GM21528 (cell line): ENCODE results near the gene U2AF1L4.
"Not testable (repeated sequence)": the region's sequence is repeated elsewhere in the genome, so short reads cannot be mapped to it uniquely, and the experiment has no call there.

Source experiments
- ATAC-seq: cut with Tn5 transposase; IDR thresholded peaks from one replicate; pipeline ENCODE4 v1.9.1; 2021; ENCODE audit warnings: mild to moderate bottlenecking, moderate library complexity; ENCODE audit not compliant: unreplicated experiment, low FRiP score

U2AF1L4 gene

DNA sequence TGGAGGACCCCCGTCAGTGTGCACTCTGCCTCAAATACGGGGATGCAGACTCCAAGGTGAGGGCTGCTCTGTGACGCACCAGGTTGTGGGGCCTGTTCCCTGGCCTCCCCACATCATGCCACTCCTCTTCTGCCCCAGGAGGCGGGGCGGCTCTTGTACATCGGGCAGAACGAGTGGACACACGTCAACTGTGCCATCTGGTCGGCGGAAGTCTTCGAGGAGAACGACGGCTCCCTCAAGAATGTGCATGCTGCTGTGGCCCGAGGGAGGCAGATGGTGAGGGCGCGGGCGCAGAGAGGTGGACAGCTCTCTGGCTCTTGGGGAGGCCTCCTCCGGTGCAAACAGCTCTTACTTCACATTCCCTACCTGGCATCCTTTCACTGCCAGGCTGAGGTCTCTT, 16.2 kb downstream of the U2AF1L4 start:
- no peak for ATAC-seq

DNA sequence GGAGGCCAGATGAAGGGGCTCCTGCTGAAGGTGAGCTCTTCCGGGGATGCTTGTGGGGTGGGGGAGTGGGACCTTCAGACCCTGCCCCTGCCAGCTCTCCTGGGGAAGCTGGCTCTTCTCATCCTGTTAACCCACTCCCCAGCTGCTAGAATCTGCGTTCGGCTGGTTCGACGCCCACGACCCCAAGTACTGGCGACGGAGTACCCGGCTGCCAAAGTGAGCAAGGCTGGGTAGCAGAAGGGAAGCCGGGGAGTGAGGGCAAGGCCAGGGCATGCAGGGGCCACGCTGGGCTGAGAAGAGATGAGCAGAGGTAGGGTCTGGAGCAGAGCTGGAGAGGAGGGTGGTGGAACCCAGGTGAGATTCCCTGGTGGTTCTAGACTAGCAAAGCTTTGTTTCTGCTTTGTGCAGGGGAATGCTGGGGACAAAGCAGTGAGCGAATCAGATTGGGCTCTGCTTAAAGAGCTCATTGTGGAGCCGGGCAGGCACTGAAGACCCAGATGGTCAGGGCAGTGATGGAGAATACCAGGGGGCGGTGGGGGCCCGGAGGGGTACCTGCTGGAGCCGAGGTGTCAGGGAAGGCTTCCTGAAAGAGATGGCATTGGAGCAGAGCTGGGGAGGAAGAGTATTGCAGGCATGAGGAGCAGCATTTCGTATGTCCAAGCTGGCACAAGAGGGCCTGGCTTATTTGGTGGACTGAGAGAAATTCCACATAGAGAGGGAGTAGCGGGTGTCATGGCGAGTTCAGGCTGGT, 17.1 kb downstream of the U2AF1L4 start:
- no peak for ATAC-seq

DNA sequence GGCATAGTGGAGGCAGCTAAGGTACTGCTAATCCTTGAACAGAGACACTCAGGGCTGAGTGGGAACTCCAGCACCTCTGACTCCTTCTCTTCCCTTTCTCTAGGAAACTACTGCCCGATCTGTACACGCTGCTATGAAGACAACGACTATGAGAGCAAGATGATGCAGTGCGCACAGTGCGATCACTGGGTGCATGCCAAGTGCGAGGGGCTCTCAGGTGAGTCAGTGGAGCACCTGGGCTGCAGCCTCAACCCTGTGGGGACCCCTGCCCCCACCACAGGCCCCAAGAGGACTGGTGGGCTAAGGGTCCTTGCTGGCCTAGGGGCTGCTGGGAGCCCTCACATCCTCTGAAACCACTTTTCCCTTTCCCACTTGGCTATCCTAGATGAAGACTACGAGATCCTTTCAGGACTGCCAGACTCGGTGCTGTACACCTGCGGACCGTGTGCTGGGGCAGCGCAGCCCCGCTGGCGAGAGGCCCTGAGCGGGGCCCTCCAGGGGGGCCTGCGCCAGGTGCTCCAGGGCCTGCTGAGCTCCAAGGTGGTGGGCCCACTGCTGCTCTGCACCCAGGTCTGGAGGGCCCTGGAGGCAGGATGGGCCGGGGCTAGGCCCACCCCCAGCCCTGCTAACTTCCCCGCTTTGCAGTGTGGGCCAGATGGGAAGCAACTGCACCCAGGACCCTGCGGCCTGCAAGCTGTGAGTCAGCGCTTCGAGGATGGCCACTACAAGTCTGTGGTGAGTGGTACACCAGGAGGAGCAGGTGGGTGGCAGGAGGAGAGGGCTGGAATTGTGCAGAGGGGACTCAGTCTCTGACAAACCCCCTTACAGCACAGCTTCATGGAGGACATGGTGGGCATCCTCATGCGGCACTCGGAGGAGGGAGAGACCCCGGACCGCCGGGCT, 17.9 kb downstream of the U2AF1L4 start:
- ATAC-seq, result no peak

DNA sequence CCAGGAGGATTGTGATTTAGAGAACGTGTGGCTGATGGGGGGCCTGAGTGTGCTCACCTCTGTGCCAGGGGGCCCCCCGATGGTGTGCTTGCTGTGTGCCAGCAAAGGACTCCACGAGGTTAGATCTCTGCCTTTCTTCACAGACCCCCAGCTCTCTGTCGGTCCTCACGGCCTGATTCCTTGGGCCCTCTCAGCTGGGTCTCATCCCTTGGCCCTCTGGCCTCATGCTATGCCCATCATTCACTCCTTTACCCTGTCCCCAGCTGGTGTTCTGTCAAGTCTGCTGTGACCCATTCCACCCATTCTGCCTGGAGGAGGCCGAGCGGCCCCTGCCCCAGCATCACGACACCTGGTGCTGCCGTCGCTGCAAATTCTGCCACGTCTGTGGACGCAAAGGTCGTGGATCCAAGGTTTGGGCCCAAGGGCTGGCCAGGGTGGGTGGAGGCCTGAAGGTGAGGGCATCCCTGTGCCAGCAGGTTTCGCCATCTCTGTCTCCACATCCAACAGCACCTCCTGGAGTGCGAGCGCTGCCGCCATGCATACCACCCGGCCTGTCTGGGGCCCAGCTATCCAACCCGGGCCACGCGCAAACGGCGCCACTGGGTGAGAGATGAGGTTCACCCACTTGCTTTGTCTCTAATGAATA, 19.9 kb downstream of the U2AF1L4 start:
- no peak for ATAC-seq

DNA sequence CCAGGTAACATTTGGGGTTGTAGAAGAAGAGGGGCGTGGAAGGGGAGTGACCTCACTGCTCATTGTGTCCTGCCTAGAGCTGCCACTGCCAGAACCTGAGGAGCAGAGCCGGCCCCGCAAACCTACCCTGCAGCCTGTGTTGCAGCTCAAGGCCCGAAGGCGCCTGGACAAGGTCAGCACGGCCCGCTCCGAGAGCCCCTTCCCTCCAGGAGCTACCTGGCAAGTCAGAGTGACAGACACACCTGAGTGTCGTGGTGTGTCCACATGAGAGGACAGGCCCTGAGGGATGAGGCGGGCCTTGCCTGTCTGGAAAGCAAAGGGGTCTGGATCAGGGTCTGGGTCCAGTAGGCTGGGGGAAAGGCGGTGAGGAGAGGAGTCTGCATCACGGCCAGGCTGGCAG, 20.7 kb downstream of the U2AF1L4 start:
- no peak for ATAC-seq

DNA sequence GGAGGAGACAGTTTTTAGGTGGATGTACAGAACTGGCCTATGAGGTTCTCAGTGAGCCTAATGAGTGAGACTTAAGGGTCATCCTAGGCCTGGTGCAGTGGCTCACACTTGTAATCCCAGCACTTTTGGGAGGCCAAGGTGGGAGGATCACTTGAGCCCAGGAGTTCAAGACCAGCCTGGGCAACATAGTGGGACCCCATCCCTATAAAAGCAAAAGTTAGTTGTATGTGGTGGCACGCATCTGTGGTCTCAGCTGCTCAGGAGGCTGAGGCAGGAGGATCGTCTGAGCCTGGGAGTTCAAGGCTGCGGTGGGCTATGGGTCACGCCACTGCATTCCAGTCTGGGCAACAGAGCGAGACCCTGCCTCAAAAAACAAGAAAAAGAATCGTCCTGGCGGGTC, 21.1 kb downstream of the U2AF1L4 start:
- ATAC-seq, result not testable (repeated sequence)

DNA sequence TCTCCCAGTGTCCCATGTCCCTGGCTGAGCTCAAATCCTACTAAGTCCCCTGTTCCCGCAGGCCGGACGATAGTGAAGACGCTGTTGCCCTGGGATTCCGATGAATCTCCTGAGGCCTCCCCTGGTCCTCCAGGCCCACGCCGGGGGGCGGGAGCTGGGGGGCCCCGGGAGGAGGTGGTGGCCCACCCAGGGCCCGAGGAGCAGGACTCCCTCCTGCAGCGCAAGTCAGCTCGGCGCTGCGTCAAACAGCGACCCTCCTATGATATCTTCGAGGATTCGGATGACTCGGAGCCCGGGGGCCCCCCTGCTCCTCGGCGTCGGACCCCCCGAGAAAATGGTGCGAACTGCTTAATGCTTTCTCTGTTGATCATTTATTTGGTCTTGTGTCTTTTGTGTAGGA, 21.5 kb downstream of the U2AF1L4 start:
- no peak for ATAC-seq

DNA sequence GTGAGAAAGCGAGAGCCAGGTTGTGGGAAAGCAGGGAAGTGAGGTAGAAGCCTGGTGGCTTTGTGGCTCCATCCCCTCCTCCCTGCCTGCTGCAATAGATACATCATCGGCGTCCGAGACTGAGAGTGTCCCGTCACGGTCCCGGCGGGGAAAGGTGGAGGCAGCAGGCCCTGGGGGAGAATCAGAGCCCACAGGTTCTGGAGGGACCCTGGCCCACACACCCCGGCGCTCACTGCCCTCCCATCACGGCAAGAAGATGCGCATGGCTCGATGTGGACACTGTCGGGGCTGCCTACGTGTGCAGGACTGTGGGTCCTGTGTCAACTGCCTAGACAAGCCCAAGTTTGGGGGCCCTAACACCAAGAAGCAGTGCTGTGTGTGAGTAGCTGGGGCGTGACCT, 22.3 kb downstream of the U2AF1L4 start:
- ATAC-seq, result no peak

DNA sequence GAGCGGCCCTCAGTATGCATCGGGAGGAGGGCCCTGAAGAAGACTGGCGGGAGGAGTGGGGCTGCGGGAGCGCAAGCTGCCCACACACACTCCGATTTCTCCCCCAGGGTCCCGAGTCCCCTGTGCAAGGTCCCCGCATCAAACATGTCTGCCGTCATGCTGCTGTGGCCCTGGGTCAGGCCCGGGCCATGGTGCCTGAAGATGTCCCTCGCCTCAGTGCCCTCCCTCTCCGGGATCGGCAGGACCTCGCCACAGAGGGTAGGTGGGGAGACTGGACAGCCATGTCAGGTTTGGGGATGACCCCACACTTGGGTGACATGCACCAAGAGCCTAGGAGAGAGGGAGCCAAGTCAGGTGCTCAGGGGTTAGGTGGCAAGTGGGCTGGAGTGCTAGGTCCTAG, 22.8 kb downstream of the U2AF1L4 start:
- no peak for ATAC-seq

DNA sequence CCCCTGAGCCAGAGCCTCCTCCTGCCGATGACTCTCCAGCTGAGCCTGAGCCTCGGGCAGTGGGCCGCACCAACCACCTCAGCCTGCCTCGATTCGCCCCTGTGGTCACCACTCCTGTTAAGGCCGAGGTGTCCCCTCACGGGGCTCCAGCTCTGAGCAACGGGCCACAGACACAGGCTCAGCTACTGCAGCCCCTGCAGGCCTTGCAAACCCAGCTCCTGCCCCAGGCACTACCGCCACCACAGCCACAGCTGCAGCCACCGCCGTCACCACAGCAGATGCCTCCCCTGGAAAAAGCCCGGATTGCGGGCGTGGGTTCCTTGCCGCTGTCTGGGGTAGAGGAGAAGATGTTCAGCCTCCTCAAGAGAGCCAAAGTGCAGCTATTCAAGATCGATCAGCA, 23.8 kb downstream of the U2AF1L4 start:
- no peak for ATAC-seq

DNA sequence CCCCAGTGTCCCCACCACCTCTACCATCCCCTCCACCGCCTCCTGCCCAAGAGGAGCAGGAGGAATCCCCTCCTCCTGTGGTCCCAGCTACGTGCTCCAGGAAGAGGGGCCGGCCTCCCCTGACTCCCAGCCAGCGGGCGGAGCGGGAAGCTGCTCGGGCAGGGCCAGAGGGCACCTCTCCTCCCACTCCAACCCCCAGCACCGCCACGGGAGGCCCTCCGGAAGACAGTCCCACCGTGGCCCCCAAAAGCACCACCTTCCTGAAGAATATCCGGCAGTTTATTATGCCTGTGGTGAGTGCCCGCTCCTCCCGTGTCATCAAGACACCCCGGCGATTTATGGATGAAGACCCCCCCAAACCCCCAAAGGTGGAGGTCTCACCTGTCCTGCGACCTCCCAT, 24.6 kb downstream of the U2AF1L4 start:
- ATAC-seq, result no peak

DNA sequence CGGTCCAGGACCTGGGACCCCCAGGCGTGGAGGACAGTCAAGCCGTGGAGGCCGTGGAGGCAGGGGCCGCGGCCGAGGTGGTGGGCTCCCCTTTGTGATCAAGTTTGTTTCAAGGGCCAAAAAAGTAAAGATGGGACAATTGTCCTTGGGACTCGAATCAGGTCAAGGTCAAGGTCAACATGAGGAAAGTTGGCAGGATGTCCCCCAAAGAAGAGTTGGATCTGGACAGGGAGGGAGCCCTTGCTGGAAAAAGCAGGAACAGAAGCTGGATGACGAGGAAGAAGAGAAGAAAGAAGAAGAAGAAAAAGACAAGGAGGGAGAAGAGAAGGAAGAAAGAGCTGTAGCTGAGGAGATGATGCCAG, 25.1 kb downstream of the U2AF1L4 start:
- ATAC-seq, result no peak

DNA sequence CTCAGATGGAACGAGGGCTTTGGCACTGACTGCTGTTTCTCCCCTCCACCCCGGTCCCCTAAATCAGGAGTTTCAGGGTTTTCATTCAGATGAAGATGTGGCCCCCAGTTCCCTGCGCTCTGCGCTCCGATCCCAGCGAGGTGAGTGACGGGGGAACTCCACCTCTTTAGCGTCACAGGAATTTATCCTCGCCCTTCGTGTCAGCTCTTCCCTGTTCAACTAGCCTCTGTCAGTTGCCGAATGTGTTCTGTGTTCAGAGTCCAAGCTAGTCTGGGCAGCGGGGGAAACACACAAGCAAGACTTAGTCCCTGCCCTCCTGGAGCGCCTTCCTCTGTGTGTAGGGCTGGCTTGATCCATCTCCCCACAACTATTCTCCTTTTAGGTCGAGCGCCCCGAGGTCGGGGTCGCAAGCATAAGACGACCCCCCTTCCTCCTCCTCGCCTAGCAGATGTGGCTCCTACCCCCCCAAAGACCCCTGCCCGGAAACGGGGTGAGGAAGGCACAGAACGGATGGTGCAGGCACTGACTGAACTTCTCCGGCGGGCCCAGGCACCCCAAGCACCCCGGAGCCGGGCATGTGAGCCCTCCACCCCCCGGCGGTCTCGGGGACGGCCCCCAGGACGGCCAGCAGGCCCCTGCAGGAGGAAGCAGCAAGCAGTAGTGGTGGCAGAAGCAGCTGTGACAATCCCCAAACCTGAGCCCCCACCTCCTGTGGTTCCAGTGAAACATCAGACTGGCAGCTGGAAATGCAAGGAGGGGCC, 25.6 kb downstream of the U2AF1L4 start:
- no peak for ATAC-seq

DNA sequence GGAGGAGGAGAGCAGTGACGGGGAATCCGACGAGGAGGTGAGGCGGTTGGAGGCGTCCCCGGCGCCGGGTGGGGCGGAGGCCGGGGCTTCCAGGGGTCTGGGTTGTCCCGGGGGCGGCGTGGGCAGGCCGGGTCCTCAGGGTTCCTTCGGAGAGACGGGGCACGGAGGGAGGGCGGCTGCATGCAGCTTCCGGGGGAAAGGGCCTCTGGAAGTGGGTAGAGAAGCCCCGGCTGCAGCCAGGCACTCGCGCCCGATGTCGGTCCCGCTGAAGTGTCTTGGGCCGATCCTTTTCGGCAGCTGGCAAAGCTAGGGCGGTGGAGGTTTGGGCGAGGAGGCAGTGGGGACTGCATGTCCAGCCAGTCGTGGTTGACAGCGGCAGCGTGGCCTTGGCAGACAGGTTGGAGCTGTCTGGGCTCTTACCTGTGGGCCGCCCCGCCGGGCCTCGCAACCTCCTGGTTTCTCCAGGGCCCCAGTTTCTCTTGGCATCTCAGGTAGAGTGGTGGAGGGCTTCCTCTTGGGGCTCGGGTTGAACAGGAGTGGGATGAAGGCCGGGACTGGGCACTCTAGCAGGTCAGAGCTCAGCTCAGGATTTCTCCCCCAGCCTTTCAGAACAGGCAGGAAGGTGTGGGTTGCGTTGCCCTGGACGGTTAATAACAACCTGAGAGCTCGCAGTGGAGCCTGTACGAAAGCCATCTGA, 26.7 kb downstream of the U2AF1L4 start:
- peak; percentile 3 for ATAC-seq

DNA sequence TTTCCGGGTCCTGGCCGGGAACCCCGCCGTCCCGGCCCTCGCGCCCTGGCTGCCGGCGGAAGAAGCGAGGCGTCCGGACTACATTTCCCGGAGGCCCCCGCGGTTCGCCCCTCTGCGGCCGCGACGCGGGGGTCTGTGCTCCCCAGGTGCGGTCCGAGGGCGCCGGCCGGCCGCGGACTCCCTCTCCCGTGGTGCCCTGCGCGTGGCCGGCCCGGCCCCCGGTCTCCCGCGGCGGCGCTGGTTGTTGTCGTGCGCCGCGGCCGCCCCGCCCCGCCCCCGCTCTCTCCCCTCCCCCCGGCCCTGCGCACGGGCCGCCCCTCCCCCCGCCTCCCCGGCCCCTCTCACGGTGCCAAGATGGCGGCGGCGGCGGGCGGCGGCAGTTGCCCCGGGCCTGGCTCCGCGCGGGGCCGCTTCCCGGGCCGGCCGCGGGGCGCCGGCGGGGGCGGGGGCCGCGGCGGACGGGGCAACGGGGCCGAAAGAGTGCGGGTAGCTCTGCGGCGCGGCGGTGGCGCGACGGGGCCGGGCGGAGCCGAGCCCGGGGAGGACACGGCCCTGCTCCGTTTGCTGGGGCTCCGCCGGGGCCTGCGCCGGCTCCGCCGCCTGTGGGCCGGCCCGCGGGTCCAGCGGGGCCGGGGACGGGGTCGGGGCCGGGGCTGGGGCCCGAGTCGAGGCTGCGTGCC, 27.4 kb downstream of the U2AF1L4 start, which contains the start of gene KMT2B:
Gene KMT2B, plus strand, starts transcription at position 339 of the 680 bp plus-strand sequence. Its CDS starts 16 bp downstream, at position 355.
- peak; percentile 1 for ATAC-seq

DNA sequence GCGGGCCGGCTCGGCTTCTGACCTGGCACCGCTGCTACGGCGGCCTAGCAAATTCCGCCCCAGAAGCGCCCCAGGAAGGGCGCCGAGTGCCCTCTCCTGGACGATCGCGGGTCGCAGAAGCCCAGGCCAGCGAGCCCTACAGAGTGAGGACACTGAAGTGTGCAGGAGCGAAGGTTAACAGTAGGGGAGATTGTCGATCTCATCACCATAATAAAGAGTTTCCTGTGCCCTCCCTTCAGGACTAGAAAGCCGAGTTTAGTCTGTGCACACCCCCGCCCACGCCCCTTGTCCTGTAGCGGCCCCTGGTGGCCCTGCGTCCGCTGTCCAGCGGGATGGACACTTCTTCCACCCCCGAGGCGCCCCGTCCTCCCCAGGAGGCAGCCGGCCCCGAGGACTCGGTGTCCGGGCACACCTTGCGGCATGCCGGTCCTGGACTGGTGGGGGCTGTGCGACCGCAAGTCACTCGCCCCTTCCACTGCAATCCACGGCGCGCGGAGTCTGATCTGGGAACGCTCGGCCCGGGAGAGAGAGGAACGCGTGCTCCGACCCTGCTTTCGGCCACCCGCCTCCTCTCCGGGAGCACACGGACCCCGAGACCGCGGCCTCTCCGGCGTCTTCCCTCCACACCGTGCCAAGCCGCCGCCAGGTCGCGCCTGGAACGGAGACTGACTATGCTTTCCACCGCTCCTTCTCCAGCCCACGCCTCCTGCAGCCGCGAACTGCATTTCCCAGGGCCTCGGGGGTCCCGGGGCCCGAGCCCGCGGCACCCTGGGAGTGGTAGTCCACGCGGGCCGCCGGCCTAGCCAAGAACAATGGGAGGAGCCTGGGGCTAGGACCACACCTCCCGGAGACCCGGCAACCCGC, 28.2 kb downstream of the U2AF1L4 start:
- peak; percentile 60 for ATAC-seq

DNA sequence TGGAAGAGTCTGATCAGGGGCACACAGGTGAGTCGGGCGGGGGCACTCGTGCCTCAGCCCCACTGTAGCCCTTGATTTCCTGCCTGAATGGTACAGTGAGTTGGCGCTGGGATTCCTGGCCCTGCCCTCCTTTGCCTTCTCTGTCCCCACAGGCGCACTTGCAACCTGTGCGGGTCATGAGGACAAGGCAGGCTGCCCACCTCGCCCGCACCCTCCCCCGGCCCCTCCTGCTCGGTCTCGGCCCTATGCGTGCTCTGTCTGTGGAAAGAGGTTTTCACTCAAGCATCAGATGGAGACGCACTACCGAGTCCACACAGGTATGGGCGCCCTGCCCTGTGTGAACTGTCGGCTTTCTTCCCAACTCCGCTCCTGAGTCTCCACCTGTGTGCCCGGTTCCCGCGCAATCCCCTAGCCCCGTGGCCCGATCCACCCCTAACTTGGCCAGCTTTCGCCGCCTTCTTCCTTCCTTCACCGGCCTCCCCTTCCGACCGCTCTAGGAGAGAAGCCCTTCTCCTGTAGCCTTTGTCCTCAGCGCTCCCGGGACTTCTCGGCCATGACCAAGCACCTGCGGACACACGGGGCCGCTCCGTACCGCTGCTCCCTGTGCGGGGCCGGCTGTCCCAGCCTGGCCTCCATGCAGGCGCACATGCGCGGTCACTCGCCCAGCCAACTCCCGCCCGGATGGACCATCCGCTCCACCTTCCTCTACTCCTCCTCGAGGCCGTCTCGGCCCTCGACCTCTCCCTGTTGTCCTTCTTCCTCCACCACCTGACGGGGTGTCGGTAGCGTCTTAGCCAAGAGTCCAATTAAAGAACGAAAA, 29.0 kb downstream of the U2AF1L4 start:
- no peak for ATAC-seq
